Central memory CD8-positive, alpha-beta T cell (primary cell): Measurements from ENCODE around the gene NTHL1.

ENCODE experiments used
- ATAC-seq: fragments of 150-1000 bp; cut with Tn5 transposase; replicated peaks from 2 replicates; pipeline ENCODE4 v1.10.0; 2022; ENCODE audit warnings: mild to moderate bottlenecking, moderate FRiP score, moderate number of reproducible peaks; ENCODE audit not compliant: poor library complexity, severe bottlenecking; ENCODE audit errors: extremely low read depth
- DNase-seq, 2 donors: peaks; one replicate each; pipeline ENCODE4 v3.0.0; 2021; ENCODE audit warnings: low spot score in 2 of 2
- H3K27ac Mint-ChIP-seq: one replicate; pipeline ENCODE4 v1.8.0; 2022; ENCODE audit warnings: low read depth, mild to moderate bottlenecking, moderate library complexity, mixed read lengths
- H3K27me3 Mint-ChIP-seq: one replicate; pipeline ENCODE4 v1.8.0; 2022; ENCODE audit warnings: mixed read lengths
- H3K36me3 Mint-ChIP-seq: one replicate; pipeline ENCODE4 v1.8.0; 2022; ENCODE audit warnings: mild to moderate bottlenecking, moderate library complexity, mixed read lengths; ENCODE audit not compliant: insufficient read depth
- H3K4me1 Mint-ChIP-seq: one replicate; pipeline ENCODE4 v1.8.0; 2022; ENCODE audit warnings: mixed read lengths
- H3K4me3 Mint-ChIP-seq: one replicate; pipeline ENCODE4 v1.8.0; 2022; ENCODE audit warnings: mild to moderate bottlenecking, moderate library complexity, mixed read lengths
- H3K9me3 Mint-ChIP-seq: one replicate; pipeline ENCODE4 v1.8.0; 2022; ENCODE audit warnings: mixed read lengths

The NTHL1 gene

DNA sequence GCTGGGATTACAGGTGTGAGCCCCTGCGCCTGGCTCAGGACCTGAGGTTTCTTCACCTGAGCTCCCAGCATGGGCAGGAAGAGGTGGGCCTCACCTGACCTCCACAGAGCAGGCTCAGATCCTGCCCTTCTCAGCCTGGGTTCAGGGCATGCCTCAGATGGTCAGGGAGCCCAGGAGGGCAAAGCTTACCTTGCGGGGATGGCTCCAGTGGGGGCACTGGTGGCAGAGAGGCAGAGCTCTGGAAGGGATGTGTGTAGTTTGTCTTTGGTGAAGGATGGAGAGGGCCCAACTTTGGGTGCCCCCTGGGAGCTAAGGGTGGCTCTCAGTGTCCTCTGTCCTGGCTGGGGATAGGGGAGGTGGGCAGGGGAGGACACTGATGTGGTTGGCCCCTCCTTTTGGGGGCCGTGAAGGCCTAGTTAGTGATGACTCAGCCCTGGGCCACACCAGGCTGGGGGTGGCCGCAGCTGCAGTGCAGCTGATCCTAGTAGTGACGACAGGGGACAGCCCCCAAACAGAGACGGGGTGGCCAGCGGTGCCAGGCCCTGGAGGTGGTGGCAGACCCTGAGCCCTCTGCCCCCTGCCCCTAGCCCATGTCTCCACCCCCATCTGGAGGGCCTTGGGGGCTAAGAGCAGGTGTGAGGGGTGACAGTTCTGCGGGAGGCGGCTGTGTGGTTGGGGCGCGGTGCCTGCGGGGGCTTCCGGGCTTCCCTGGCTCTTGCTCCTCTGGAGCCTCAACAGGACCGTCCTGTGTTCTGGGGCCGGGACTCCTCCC lies 15.2 kb downstream of the NTHL1 start:
- no peaks in the 10 kb centered on the region for H3K4me1 Mint-ChIP-seq
- no peaks in the 10 kb centered on the region for H3K27me3 Mint-ChIP-seq
- no peaks in the 10 kb centered on the region for H3K36me3 Mint-ChIP-seq
- ATAC-seq (no peak), DNase-seq (no peak)
- H3K9me3 Mint-ChIP-seq = no peaks in the 10 kb centered on the region
- H3K4me3 Mint-ChIP-seq = no peak overlapping the region
- no peak overlapping the region for H3K27ac Mint-ChIP-seq

DNA sequence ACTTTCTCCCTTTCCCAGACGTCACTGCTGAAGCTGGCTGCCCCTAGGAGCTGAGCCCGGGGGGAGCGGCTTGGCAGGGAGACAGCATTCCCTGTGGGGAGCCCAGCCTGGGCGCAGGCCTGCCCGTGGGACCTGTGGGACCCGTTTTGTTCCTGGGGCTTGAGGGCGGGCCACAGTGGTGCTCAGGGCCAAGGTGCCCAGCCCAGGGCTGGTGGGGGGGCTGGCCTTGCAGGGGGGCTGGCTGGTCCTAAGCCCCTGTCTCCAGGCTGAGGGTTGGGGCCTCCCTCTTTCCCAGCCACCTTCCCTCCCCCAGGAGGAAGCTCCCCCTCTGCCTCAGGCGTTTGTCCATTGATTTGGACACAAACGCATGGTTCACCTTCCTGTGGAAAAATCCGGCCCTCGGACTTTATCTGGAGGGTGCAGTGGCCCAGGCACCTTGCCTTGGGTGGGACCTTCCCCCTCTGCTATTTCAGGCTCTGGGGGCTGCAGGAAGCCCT lies 16.5 kb downstream of the NTHL1 start:
- DNase-seq = no peak
- Mint-ChIP-seq H3K4me3 (no peak overlapping the region), H3K4me1 (no peaks in the 10 kb centered on the region), H3K9me3 (no peaks in the 10 kb centered on the region), H3K27me3 (no peaks in the 10 kb centered on the region), H3K36me3 (no peaks in the 10 kb centered on the region), H3K27ac (no peak overlapping the region)
- no peak for ATAC-seq

DNA sequence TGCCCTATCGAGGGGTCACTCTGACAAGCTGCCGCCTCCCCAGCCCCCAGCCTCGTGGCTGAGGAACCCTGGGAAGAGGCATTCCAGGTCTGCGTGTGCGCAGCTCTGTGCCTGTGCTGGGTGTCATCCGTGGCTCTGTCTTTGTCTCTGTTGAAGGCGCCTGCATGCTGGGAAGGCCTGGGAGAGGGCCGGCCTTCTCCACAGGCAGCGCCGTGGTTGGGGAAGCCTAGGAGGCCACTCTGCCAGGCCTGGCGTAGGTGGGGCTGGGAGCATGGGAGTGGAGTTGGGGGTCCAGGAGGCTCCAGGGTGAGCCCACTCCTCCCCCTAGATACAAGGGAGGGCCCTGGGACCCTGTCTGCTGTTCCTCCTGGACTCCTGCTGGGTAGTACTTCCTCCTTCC lies 17.6 kb downstream of the NTHL1 start:
- H3K9me3 Mint-ChIP-seq = no peaks in the 10 kb centered on the region
- ATAC-seq = no peak
- no peaks in the 10 kb centered on the region for H3K36me3 Mint-ChIP-seq
- no peak for DNase-seq
- no peak overlapping the region for H3K4me3 Mint-ChIP-seq
- H3K27me3 Mint-ChIP-seq = no peaks in the 10 kb centered on the region
- H3K27ac Mint-ChIP-seq = no peak overlapping the region
- no peaks in the 10 kb centered on the region for H3K4me1 Mint-ChIP-seq

DNA sequence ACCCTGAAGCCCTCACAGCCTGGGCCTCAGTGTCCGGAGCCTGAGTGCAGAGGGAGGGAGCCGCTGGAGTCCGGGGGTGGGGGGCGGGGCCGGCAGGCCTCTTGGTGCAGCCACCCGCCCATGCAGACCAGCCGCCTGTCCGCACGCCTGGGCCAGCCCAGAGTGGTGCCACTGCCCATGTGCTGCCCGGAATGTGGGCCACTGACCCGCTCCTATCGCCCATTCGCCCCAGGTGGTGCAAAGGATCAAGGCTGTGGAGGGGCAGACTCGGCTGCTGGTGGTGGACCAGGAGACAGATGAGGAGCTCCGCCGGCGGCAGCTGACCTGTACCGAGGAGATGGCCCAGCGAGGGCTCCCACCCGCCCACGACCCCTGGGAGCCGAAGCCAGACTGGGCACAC lies 18.3 kb downstream of the NTHL1 start:
- Mint-ChIP-seq H3K9me3 (no peaks in the 10 kb centered on the region), H3K4me3 (no peak overlapping the region), H3K27ac (no peak overlapping the region), H3K4me1 (no peaks in the 10 kb centered on the region), H3K36me3 (no peaks in the 10 kb centered on the region), H3K27me3 (no peaks in the 10 kb centered on the region)
- ATAC-seq = no peak
- DNase-seq = no peak

DNA sequence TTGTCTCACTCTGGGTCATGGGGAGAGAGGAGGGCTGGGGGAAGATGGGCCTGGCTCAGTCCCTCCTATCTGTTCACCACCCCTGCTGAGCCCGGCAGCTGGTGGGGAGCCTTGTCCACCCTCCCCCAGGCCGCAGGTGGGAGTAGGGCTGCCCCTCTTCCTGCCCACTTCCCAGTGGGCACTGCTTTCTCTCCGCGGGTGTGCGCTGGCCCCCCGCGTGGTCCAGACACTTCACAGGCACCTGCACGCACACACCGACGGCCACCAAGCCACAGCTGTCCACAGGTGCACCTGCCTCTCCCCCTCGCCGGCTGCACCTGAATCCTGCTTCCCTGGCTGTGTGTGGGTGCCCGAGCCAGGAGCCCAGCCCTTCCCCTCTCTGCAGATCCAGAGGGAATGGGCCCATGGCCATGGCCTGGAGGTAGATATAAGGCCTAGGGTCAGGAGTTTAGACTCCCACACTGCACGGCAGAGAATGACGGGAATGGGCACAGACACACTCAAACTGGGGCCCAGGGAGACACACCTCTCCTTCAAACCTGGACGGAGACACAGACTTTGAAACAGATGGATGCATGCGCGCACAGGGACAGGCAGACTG lies 18.9 kb downstream of the NTHL1 start:
- Mint-ChIP-seq H3K27me3 (no peaks in the 10 kb centered on the region), H3K27ac (no peak overlapping the region), H3K4me1 (no peaks in the 10 kb centered on the region), H3K9me3 (no peaks in the 10 kb centered on the region), H3K4me3 (no peak overlapping the region), H3K36me3 (peaks cover 1% of the 10 kb centered on the region)
- DNase-seq = no peak
- ATAC-seq = no peak

DNA sequence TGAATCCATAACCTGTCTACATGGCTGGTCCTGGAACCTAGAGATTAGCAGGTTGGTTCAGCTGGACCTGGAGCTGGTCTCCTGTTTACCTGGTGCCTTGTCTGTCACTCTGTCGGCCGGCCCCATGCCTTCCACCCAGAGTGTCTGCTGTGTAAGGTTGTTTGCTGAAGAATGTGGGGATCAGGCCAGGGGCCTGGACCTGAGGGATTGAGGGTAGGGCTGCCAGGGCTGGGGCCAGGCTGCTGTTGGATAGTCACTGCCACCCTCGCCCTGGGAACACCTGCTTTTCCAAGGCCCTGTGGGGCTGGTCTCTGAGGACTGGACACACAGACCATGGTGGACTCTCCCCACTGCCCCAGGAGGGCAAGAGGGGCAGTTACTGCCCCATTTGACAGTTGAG lies 19.5 kb downstream of the NTHL1 start:
- no peak for DNase-seq
- Mint-ChIP-seq H3K4me1 (peaks cover 5% of the 10 kb centered on the region), H3K9me3 (no peaks in the 10 kb centered on the region)

DNA sequence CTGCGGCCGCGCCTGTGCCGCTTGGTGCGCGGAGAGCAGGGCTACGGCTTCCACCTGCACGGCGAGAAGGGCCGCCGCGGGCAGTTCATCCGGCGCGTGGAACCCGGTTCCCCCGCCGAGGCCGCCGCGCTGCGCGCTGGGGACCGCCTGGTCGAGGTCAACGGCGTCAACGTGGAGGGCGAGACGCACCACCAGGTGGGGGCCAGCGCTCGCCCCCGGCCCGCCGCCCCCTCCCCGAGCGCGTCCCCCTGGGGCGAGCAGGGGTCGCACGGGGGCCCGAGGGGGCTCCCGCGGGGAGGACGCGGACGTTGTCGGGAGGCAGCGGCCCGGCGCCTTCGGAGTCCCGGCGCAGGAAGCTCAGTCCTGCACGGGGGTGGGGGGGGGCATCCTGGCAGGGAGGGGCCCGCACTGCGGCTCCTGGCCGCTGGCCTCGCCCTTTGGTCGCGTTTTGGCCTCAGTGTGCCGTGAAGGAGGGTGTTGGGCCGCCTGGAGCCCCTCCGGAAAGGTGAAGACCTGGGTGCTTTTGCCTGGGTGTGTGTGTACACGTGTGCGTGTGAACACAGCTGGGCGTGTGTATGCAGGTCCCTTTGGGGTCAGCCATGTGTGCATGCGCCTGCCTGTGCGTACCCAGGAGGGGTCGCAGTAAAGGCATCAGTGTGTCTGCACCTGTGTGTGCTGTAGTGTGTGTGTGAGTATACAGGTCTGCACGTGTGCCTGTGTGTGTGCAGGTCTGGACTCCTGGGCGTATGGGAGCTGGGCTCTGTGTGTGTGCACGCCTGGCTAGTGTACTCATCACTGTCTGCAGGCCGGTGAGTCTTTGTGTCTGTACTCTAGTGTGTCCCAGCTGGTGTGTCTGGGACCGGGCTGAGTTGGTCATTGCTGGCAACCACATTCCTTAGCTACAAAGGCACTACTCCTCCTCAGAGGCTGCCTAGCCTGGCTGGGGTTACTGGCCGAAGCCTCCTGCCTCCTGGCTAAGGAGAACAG lies 20.3 kb downstream of the NTHL1 start:
- no peak overlapping the region for H3K27ac Mint-ChIP-seq
- ATAC-seq (peak; percentile 22), DNase-seq (no peak)
- H3K27me3 Mint-ChIP-seq = peaks cover 9% of the 10 kb centered on the region
- H3K36me3 Mint-ChIP-seq = peaks cover 5% of the 10 kb centered on the region
- no peaks in the 10 kb centered on the region for H3K9me3 Mint-ChIP-seq
- H3K4me1 Mint-ChIP-seq = peaks cover 12% of the 10 kb centered on the region
- peak overlapping the region; percentile 63 for H3K4me3 Mint-ChIP-seq

More for the DNA sequence above, 19.5 kb downstream of the NTHL1 start:
- Mint-ChIP-seq H3K4me3 (peak overlapping the region; percentile 63), H3K36me3 (peaks cover 3% of the 10 kb centered on the region), H3K27me3 (peaks cover under 1% of the 10 kb centered on the region), H3K27ac (no peak overlapping the region)
- no peak for ATAC-seq

DNA sequence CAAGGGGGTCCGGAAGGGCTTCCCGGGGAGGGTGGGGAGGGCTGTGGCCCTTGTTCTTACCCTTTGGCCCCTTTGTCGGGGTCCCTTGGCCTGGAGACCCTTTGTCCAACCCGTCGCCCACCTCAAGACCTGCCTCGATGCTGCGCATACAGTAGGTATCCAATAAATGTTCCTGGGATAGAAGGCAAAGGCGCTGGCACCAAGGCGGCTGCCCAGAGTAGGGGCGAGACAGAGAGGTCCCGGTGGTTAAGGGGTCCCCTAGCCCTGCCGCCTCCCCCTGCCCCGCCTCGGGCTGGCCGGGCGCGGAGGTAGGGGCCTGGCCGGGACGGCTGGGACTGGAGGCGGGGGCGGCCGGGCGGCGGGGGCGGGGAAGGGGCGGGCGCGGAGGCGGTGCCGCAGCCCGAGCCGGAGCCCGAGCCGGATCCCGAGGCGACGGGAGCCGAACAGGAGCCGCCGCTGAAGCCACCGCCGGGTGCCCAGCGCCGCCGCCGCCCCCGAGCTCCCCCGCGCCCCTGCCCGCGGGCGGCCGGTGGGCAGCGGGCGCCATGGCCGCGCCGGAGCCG lies 21.1 kb downstream of the NTHL1 start, which contains the start of gene NHERF2:
NHERF2 (plus strand) TSS at position 442 of the 563 bp plus-strand sequence; CDS start at position 546, 104 bp downstream.
- Mint-ChIP-seq H3K36me3 (peaks cover 5% of the 10 kb centered on the region), H3K4me3 (peak within 1 kb of the TSS; percentile 67), H3K9me3 (no peaks in the 10 kb centered on the region), H3K27me3 (peaks cover 17% of the 10 kb centered on the region), H3K4me1 (peaks cover 12% of the 10 kb centered on the region), H3K27ac (no peak within 1 kb of the TSS)
- DNase-seq = no peak
- ATAC-seq = peak; percentile 12

DNA sequence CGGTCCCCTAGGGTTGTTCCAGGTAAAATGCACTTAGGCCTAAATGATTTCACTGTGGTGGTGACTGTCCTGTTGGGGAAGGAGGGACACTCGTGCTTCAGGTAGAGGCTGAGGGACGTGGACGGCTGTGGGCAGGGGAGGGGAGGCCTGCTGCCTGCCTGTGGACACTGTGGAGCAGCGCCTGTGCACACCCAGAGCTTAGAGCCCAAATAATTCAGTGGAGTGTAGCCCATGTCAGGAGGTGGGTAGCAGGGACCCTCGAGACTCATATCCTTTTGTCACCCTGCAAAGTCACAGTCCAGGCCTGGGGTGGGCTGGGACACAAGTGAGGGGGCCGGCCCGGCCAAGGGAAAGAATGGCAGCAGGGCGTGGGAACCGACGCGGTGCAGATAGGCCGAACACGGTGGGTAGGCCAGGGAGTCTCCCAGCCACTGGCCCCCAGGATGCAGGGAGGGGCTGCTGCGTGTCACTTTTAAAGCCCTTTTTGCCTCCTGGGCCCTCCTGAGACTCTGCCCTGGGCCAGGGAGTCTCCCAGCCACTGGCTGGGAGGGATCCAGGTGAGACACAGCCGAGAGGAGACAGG lies 21.7 kb downstream of the NTHL1 start:
- no peaks in the 10 kb centered on the region for H3K9me3 Mint-ChIP-seq
- no peak for ATAC-seq

DNA sequence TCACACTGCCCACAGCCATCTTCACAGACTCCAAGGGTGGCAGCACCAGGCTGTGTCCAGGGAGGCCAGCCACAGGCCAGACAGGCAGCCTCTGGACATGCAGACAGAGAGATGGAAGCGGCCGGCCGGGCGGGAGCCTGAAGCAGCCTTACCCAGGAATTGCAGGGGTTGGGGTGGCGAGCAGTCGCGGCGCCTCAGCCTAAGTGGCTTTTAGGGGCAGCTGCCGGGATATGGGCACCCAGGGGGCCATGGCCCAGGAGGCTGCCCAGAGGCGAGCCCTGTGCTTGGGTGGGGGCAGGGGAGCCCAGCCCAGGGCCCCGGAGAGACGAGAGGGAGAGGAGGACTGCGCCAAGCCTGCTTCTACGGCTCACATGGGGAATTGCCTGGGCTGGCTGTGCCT lies 22.4 kb downstream of the NTHL1 start:
- no peak for ATAC-seq
- Mint-ChIP-seq H3K9me3 (no peaks in the 10 kb centered on the region), H3K36me3 (peaks cover 5% of the 10 kb centered on the region), H3K4me1 (peaks cover 12% of the 10 kb centered on the region), H3K27me3 (peaks cover 30% of the 10 kb centered on the region), H3K27ac (peak overlapping the region; percentile 78), H3K4me3 (peak overlapping the region; percentile 67)
- no peak for DNase-seq

More for the DNA sequence above, 21.7 kb downstream of the NTHL1 start:
- Mint-ChIP-seq H3K27ac (no peak overlapping the region), H3K4me3 (peak overlapping the region; percentile 67), H3K4me1 (peaks cover 12% of the 10 kb centered on the region), H3K36me3 (peaks cover 5% of the 10 kb centered on the region), H3K27me3 (peaks cover 22% of the 10 kb centered on the region)
- DNase-seq = no peak

DNA sequence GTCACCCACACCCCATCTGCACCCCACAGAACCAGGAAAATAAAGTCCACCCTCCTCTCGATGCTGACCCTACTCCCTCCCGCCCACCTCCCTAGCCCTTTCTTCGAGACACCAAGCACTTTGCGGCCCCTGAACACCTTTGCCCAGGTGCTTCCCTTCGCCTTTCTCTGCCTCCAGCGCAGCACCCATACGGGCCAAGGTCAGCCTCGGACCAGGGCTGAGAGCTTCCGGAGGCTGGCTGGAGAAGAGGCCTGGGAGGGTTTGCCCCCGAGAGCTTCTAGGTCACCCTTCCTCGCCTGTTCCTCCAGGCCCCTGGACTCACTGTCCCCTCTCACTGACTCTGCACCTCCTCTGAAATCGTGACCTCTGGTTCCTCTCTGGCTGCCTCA lies 23.6 kb downstream of the NTHL1 start:
- Mint-ChIP-seq H3K4me3 (no peak overlapping the region), H3K27me3 (peaks cover 32% of the 10 kb centered on the region), H3K9me3 (no peaks in the 10 kb centered on the region), H3K4me1 (peaks cover 12% of the 10 kb centered on the region), H3K36me3 (peaks cover 5% of the 10 kb centered on the region), H3K27ac (peak overlapping the region; percentile 78)
- DNase-seq (no peak), ATAC-seq (no peak)
